Retinal pigment epithelial cell (primary cell): Measurements from ENCODE around the gene INPP1.

ENCODE experiments used
- DNase-seq: peaks from one replicate; pipeline ENCODE4 v3.0.0-alpha.2; 2010; ENCODE audit warnings: low read depth
- H3K4me3 ChIP-seq: 2 replicates; pipeline ENCODE4 v1.5.1; 2011; ENCODE audit warnings: mild to moderate bottlenecking, low read length, control low read depth, moderate library complexity
- CTCF ChIP-seq: conservative IDR thresholded peaks from 2 replicates; pipeline ENCODE4 v1.5.1; 2011; ENCODE audit warnings: low read depth, low read length, control low read depth, inconsistent platforms

INPP1 gene

GRCh38 chr2:190407662-190408537 lies 64.5 kb downstream of the INPP1 start, which contains the start of gene MFSD6:
Gene MFSD6 (plus strand): TSS chr2:190408355. CDS start chr2:190436030, 27,675 bp downstream.
- peak within 1 kb of the TSS; percentile 71 for H3K4me3 ChIP-seq
- no peak for DNase-seq
- TF ChIP-seq CTCF = no peak

- peak overlapping the region; percentile 71 for H3K4me3 ChIP-seq
- DNase-seq = no peak
- TF ChIP-seq CTCF = no peak
These were observed 65.3 kb downstream of the INPP1 start for GRCh38 chr2:190408538-190409271.

- no peak for DNase-seq
- no peak overlapping the region for H3K4me3 ChIP-seq
- TF ChIP-seq CTCF = no peak
These were observed 66.2 kb downstream of the INPP1 start for GRCh38 chr2:190409616-190410015.

GRCh38 chr2:190410166-190410565 lies 66.8 kb downstream of the INPP1 start:
- TF ChIP-seq CTCF = no peak
- DNase-seq = no peak
- no peak overlapping the region for H3K4me3 ChIP-seq

GRCh38 chr2:190412966-190413365 lies 69.6 kb downstream of the INPP1 start:
- no peak overlapping the region for H3K4me3 ChIP-seq
- no peak for DNase-seq
- no peak for TF ChIP-seq CTCF

- DNase-seq = no peak
- H3K4me3 ChIP-seq = no peak overlapping the region
- no peak for TF ChIP-seq CTCF
These were observed 70.0 kb downstream of the INPP1 start for GRCh38 chr2:190413421-190413820.
